ENCODE results near the gene HOXA3. TPM values are rescaled to one million over a fixed set of nuclear protein-coding genes. Genes with fewer than 3 reads are reported as not detected.

Gene HOXA3
- total and polyA plus RNA-seq, 9 of the 15 experiments (the other 6 are each of a cell fraction or from before 2014, with no cell fraction given), result 0.04 to 0.13 TPM; not detected in 7

DNA sequence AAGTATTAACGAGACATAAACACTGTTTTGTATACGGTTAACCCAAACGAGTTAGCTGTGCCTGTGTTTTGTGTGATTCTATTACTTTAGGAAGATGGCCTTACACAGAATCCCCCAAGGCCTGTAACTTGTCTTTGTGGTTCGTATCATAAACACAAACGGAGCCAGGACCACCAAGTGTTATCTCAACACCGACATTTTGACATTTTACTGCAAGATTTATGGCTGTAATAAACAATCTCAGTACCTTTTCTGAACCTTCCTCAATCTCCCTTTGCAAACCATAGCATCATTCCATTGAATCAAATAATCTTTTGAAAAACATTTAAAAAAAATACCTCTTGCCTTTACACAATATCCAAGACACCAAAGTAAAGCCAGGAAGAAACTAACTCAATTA lies 19.4 kb downstream of the HOXA3 start:
- Histone ChIP-seq H3K27ac (ENCODE audit: extremely low read depth, low read depth, low read length) (no peak overlapping the region), H3K4me1 (replicated peaks in 1 of 2; ENCODE audit: control insufficient read depth in 2 of 2, insufficient read depth in 2 of 2, low read length in 2 of 2) (peaks cover 0 to 7% of the 10 kb centered on the region in 2 experiments; a peak in 1 of 5 replicates), H3K79me2 (ENCODE audit: control insufficient read depth, insufficient read depth, low read length) (no peaks in the 10 kb centered on the region), H3K4me3 (no peak overlapping the region), H3K36me3 (ENCODE audit: control insufficient read depth, insufficient read depth, low read length) (no peaks in the 10 kb centered on the region), H3K9me3 (replicated peaks; ENCODE audit: control insufficient read depth, insufficient read depth, low read depth, low read length) (no peaks in the 10 kb centered on the region), H3K9ac (ENCODE audit: insufficient read depth in 1 of 2, low read depth in 2 of 2, low read length in 2 of 2) (no peak overlapping the region), H3K27me3 (ENCODE audit: control insufficient read depth in 2 of 2, insufficient read depth in 2 of 2, low read length in 2 of 2) (peaks cover 25 to 33% of the 10 kb centered on the region in 2 experiments), H4K20me1 (replicated peaks; ENCODE audit: control insufficient read depth, insufficient read depth, low read length) (no peaks in the 10 kb centered on the region; the same call in 1 of the 2 replicates), H3K9me1 (ENCODE audit: control insufficient read depth, insufficient read depth, low read length) (no peaks in the 10 kb centered on the region), H3K4me2 (ENCODE audit: insufficient read depth, low read length) (no peak overlapping the region), H2AFZ (ENCODE audit: low read depth, low read length) (no peak overlapping the region)
- BruUV-seq (replicated peaks), result no TSS peak
- ATAC-seq, result no peak
- POLR2A ChIA-PET, result no interaction called here
- intact Hi-C loops (cut with micrococcal nuclease) (no loop called here), in situ Hi-C loops (cut with MboI) (no loop called here)
- CTCF ChIA-PET (ENCODE audit: low intra/inter-chr PET ratio), result no interaction called here
- 0% methylated on average over 6 of the region's 6 CpGs for WGBS (ENCODE audit: insufficient coverage, low coverage, missing lambda C conversion rate)
- no peak for TF ChIP-seq CC2D1A (IDR thresholded peaks at IDR 0.05)
- TF ChIP-seq, protein P1, sequence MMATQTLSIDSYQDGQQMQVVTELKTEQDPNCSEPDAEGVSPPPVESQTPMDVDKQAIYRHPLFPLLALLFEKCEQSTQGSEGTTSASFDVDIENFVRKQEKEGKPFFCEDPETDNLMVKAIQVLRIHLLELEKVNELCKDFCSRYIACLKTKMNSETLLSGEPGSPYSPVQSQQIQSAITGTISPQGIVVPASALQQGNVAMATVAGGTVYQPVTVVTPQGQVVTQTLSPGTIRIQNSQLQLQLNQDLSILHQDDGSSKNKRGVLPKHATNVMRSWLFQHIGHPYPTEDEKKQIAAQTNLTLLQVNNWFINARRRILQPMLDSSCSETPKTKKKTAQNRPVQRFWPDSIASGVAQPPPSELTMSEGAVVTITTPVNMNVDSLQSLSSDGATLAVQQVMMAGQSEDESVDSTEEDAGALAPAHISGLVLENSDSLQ (IDR thresholded peaks at IDR 0.05), result no peak
- TF ChIP-seq NCOA2 (IDR thresholded peaks at IDR 0.05; ENCODE audit: partially characterized antibody in 2 of 2), result no peak
- TF ChIP-seq PHB2 (IDR thresholded peaks at IDR 0.05; ENCODE audit: low read depth), result no peak
- TF ChIP-seq SMARCB1 (IDR thresholded peaks at IDR 0.05; ENCODE audit: insufficient read length, low read depth), result no peak
- no peak for TF ChIP-seq MAFG (tag; conservative IDR thresholded peaks at IDR 0.05)
- no peak for TF ChIP-seq FOSL1 (tag; conservative IDR thresholded peaks at IDR 0.05)
- no peak for TF ChIP-seq HNRNPK (IDR thresholded peaks at IDR 0.05; ENCODE audit: low read depth, low read length, poor library complexity, severe bottlenecking)
- TF ChIP-seq ZNF12 (CRISPR knock-in tag; IDR thresholded peaks at IDR 0.05), result no peak
- no peak for TF ChIP-seq EWSR1 (IDR thresholded peaks at IDR 0.05; ENCODE audit: borderline replicate concordance, low read depth, partially characterized antibody)
- TF ChIP-seq ZNF398 (CRISPR knock-in tag; IDR thresholded peaks at IDR 0.05), result no peak
- TF ChIP-seq SPI1 (IDR thresholded peaks at IDR 0.05; ENCODE audit: borderline replicate concordance, low read depth, low read length), result no peak
- TF ChIP-seq MTA3 (IDR thresholded peaks at IDR 0.05; ENCODE audit: borderline replicate concordance), result no peak
- no peak for DNase-seq (ENCODE audit: extremely low read depth in 1 of 4, low spot score in 3 of 4)
- peak; percentile 29 for FAIRE-seq

Data from K562 (cell line).